Measurements from ENCODE around the gene AK8. TPM values are rescaled to one million over a fixed set of nuclear protein-coding genes. Genes with fewer than 3 reads are reported as not detected.

Gene AK8
- total and polyA plus RNA-seq, 2 experiments from 2014 or later, result 0.40 to 4.5 TPM

DNA sequence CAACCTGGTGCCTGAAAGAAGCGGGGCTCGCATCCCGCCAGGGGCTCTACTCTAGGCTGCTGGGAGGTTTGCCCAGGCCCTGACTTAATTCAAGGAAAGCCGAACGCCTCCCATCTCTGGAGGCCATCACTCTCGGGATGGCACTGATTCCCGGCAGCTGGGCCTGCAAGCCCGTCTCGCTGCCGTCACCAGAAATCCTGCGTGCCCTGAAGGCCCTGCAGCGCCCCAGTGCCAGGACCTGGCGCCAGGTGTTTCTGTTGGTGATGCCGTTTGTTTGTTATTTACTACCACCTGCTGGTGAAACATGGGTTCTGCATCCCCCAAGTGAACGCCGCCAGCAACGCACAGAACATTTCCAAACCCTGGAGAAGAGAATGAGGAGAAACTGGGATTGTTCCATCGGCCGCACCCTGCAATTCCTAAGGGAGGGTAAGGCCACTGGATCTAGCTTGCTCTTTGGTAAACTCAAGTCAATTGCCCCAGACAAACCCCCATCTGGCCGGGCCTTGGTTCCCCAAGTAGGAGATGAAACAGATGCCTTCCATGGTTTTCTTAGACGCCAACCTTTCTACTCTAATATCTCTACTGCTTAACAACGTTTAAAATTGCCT lies 77.9 kb downstream of the AK8 start:
- DNase-seq (ENCODE audit: low spot score), result peak; percentile 87
- Histone ChIP-seq H4K20me1 (ENCODE audit: insufficient read depth, poor library complexity, severe bottlenecking) (no peaks in the 10 kb centered on the region), H3K4me3 (no peak overlapping the region), H2AFZ (no peak overlapping the region), H3K36me3 (replicated peaks; ENCODE audit: insufficient read depth, low read depth) (no peaks in the 10 kb centered on the region), H3K9me3 (ENCODE audit: low read depth) (no peaks in the 10 kb centered on the region), H3K27ac (no peak overlapping the region), H3K79me2 (no peaks in the 10 kb centered on the region), H3K4me2 (peak overlapping the region; percentile 44), H3K4me1 (ENCODE audit: insufficient read depth) (peaks cover 5% of the 10 kb centered on the region), H3K27me3 (no peaks in the 10 kb centered on the region), H3K9me2 (replicated peaks; ENCODE audit: insufficient read depth) (no peaks in the 10 kb centered on the region)
- TF ChIP-seq, protein P1, sequence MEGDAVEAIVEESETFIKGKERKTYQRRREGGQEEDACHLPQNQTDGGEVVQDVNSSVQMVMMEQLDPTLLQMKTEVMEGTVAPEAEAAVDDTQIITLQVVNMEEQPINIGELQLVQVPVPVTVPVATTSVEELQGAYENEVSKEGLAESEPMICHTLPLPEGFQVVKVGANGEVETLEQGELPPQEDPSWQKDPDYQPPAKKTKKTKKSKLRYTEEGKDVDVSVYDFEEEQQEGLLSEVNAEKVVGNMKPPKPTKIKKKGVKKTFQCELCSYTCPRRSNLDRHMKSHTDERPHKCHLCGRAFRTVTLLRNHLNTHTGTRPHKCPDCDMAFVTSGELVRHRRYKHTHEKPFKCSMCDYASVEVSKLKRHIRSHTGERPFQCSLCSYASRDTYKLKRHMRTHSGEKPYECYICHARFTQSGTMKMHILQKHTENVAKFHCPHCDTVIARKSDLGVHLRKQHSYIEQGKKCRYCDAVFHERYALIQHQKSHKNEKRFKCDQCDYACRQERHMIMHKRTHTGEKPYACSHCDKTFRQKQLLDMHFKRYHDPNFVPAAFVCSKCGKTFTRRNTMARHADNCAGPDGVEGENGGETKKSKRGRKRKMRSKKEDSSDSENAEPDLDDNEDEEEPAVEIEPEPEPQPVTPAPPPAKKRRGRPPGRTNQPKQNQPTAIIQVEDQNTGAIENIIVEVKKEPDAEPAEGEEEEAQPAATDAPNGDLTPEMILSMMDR (IDR thresholded peaks at IDR 0.05; ENCODE audit: poor library complexity), result peak; percentile 95
- TF ChIP-seq EZH2phosphoT487 (IDR thresholded peaks at IDR 0.05; ENCODE audit: low read depth, severe bottlenecking, unreplicated experiment) (no peak), EZH2 (IDR thresholded peaks at IDR 0.05; ENCODE audit: borderline replicate concordance) (no peak)
- WGBS (ENCODE audit: low lambda C conversion rate, missing lambda C conversion rate), result 25% methylated on average over 22 of the region's 22 CpGs

DNA sequence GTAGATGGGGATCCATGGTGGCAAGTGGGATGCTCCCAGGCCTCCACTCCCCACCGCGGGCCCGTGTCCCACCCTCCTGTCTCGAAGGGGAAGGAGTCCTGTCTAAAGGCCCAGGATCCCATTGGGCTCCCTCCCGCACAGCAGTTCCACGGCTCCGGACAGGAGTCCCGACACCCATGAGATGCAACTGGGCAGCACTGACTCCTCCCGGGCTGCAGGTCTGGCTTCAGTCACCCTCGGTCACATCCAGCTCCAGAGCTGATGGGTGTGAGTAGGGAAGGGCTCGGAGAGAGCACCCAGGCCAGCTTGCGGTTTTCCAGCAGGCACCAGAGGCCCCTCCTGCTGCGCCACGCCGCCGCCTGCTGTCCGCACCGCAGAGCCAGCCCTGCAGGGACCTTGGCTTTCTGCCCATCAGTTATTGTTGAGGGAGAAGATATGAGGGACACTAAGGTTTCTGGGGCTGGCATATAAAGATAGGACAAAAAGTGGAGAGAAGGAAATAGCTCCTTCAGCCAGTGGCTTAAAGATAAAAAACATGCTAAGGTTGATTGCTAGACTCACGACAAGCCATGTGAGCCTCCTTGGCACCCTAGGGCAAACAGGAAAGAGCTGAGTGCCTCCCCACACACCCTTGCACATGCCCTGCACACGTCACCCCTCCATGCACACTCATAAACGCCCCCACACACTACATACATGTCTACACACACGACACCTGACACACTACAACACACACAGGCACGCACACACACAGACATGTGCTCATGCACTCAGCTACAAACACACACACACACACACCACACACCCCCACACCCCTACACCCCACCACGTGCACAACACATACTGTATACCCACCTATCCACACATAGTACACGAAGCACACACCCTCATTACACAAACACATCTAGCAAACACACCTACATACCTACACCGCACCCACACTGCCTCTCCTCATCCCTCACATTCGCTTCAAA lies 79.0 kb downstream of the AK8 start:
- Histone ChIP-seq H2AFZ (no peak overlapping the region), H4K20me1 (ENCODE audit: insufficient read depth, poor library complexity, severe bottlenecking) (no peaks in the 10 kb centered on the region), H3K36me3 (replicated peaks; ENCODE audit: insufficient read depth, low read depth) (no peaks in the 10 kb centered on the region), H3K4me3 (no peak overlapping the region), H3K4me2 (no peak overlapping the region), H3K79me2 (no peaks in the 10 kb centered on the region), H3K27me3 (peaks cover 2% of the 10 kb centered on the region), H3K4me1 (ENCODE audit: insufficient read depth) (peaks cover 9% of the 10 kb centered on the region), H3K9me2 (replicated peaks; ENCODE audit: insufficient read depth) (no peaks in the 10 kb centered on the region), H3K9me3 (ENCODE audit: low read depth) (no peaks in the 10 kb centered on the region), H3K27ac (no peak overlapping the region)
- WGBS (ENCODE audit: low lambda C conversion rate, missing lambda C conversion rate), result 80% methylated on average over 27 of the region's 27 CpGs
- TF ChIP-seq, protein P1 (IDR thresholded peaks at IDR 0.05; ENCODE audit: poor library complexity), result no peak
- TF ChIP-seq EZH2phosphoT487 (IDR thresholded peaks at IDR 0.05; ENCODE audit: low read depth, severe bottlenecking, unreplicated experiment), result no peak
- TF ChIP-seq EZH2 (IDR thresholded peaks at IDR 0.05; ENCODE audit: borderline replicate concordance), result no peak
- DNase-seq (ENCODE audit: low spot score), result peak; percentile 37

DNA sequence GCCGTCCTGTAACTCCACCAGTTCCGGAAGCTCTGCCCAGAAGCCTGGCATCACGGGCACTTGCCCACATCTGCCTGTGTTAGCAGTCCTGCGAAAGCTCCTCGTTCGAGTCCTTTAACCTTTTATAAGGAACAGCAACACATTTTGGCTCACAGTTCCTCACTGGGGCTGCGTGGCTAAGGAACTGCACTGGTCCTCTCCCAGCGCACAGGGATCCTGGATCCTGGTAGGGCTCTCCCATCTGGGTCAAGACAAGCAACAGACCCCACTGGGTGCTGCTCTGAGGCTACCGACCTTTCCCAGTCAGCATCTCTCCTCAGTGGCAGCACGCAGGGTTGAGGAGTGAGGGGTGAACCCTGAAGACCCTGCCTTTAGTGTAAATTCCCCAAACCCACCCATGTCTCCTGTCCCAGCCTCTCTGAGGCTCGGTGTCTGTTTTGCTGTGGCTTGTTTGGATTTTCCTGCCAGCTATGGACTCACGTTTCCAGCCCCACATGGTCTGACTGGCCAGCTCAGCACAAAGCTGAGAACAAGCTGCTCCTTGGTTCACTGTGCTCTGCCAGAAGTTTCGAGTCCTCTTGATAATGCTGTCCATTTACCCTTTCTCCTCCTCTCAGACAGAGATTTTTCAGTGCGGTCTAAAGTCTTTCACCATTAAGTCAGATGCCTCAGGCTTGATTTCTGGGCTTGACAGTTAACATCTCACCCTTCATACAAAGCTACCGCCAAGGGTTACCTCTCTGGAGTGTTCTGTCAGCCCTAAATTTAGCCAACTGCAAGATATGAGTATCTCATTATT lies 80.0 kb downstream of the AK8 start:
- WGBS (ENCODE audit: low lambda C conversion rate, missing lambda C conversion rate), result 82% methylated on average over 15 of the region's 15 CpGs
- TF ChIP-seq, protein P1 (IDR thresholded peaks at IDR 0.05; ENCODE audit: poor library complexity), result no peak
- TF ChIP-seq EZH2 (IDR thresholded peaks at IDR 0.05; ENCODE audit: borderline replicate concordance) (no peak), EZH2phosphoT487 (IDR thresholded peaks at IDR 0.05; ENCODE audit: low read depth, severe bottlenecking, unreplicated experiment) (no peak)
- Histone ChIP-seq H3K4me3 (no peak overlapping the region), H4K20me1 (ENCODE audit: insufficient read depth, poor library complexity, severe bottlenecking) (no peaks in the 10 kb centered on the region), H3K27ac (no peak overlapping the region), H3K27me3 (peaks cover 2% of the 10 kb centered on the region), H3K9me3 (ENCODE audit: low read depth) (no peaks in the 10 kb centered on the region), H3K36me3 (replicated peaks; ENCODE audit: insufficient read depth, low read depth) (no peaks in the 10 kb centered on the region), H3K79me2 (no peaks in the 10 kb centered on the region), H3K4me2 (no peak overlapping the region), H3K9me2 (replicated peaks; ENCODE audit: insufficient read depth) (no peaks in the 10 kb centered on the region), H3K4me1 (ENCODE audit: insufficient read depth) (peaks cover 20% of the 10 kb centered on the region), H2AFZ (no peak overlapping the region)
- DNase-seq (ENCODE audit: low spot score), result no peak
